K562 (cell line): ENCODE measurements around the gene MRPS35. TPM values are rescaled to one million over a fixed set of nuclear protein-coding genes. Genes with fewer than 3 reads are reported as not detected.
A peak's percentile ranks its signal among the peaks of the same experiment; 100 is the strongest.

Experiments used
- BACH1 ChIP-seq: fragments of 200-800 bp; sonication (Bioruptor generic); IDR thresholded peaks from 2 replicates; pipeline ENCODE4 v1.6.1; 2016; ENCODE audit warnings: missing genetic modification characterization, missing compliant biosample characterization
- BCL6 ChIP-seq: fragments of 250-450 bp; sonication (Bioruptor Pico); IDR thresholded peaks from 2 replicates; pipeline ENCODE4 v1.4.0; 2020
- CTCFL ChIP-seq: IDR thresholded peaks from 2 replicates; pipeline ENCODE4 v1.6.1; 2011; ENCODE audit warnings: borderline replicate concordance, low read depth, mild to moderate bottlenecking, moderate library complexity, low read length; ENCODE audit not compliant: insufficient read depth, poor library complexity, severe bottlenecking
- E2F8 ChIP-seq: fragments of 450-650 bp; IDR thresholded peaks from 2 replicates; pipeline ENCODE4 v1.7.1; 2018; ENCODE audit warnings: mild to moderate bottlenecking, low read depth; ENCODE audit not compliant: partially characterized antibody
- EZH2 ChIP-seq: IDR thresholded peaks from 2 replicates; pipeline ENCODE4 v1.6.1; 2012; ENCODE audit warnings: low read depth, mild to moderate bottlenecking, inconsistent platforms, low read length, borderline replicate concordance
- HDAC6 ChIP-seq: IDR thresholded peaks from 2 replicates; pipeline ENCODE4 v1.6.1; 2012; ENCODE audit warnings: low read depth, mild to moderate bottlenecking, control low read depth, inconsistent platforms, low read length, moderate library complexity
- HNRNPL ChIP-seq: fragments of 200-400 bp; formaldehyde crosslinking; IDR thresholded peaks from 2 replicates; pipeline ENCODE4 v1.6.1; 2017; ENCODE audit warnings: low read depth, mild to moderate bottlenecking, low read length
- HSF4 ChIP-seq: fragments of 250-450 bp; sonication (Bioruptor Pico); IDR thresholded peaks from 2 replicates; pipeline ENCODE4 v2.1.2; 2022; ENCODE audit warnings: mild to moderate bottlenecking, moderate library complexity, borderline replicate concordance
- ILK ChIP-seq: fragments of 450-650 bp; IDR thresholded peaks from 2 replicates; pipeline ENCODE4 v1.6.1; 2016; ENCODE audit warnings: missing genetic modification characterization, low read depth, mild to moderate bottlenecking, missing compliant biosample characterization, moderate library complexity, borderline replicate concordance
- NFE2L1 ChIP-seq: fragments of 450-650 bp; IDR thresholded peaks from 2 replicates; pipeline ENCODE4 v1.6.1; 2016; ENCODE audit warnings: missing genetic modification characterization, low read depth, mild to moderate bottlenecking, missing compliant biosample characterization, moderate library complexity, borderline replicate concordance
- POLR2H ChIP-seq: IDR thresholded peaks from 2 replicates; pipeline ENCODE4 v1.6.1; 2016; ENCODE audit warnings: missing genetic modification characterization, low read depth, mild to moderate bottlenecking, control low read depth, missing compliant biosample characterization, moderate library complexity
- RAD21 ChIP-seq, 2 experiments: fragments of 250-450 bp in 1 of 2; fragments of 450-650 bp in 1 of 2; sonication (Bioruptor Pico) in 1 of 2; formaldehyde crosslinking in 1 of 2; IDR thresholded peaks in 1 of 2; conservative IDR thresholded peaks in 1 of 2; 2 replicates each; pipeline versions ENCODE4 v1.4.0 to v1.8.0; 2020 to 2022; ENCODE audit warnings: mild to moderate bottlenecking in 2 of 2, moderate library complexity in 1 of 2
- SRSF9 ChIP-seq: fragments of 200-400 bp; formaldehyde crosslinking; IDR thresholded peaks from 2 replicates; pipeline ENCODE4 v1.6.1; 2017; ENCODE audit warnings: low read depth, low read length, borderline replicate concordance
- STAT5A ChIP-seq: IDR thresholded peaks from 2 replicates; pipeline ENCODE4 v1.6.1; 2012; ENCODE audit warnings: low read length, inconsistent platforms, borderline replicate concordance
- WHSC1 ChIP-seq: IDR thresholded peaks from one replicate; pipeline ENCODE4 v1.6.1; 2012; ENCODE audit warnings: low read length, control low read depth, inconsistent platforms
- ZHX1 ChIP-seq: fragments of 150-350 bp; conservative IDR thresholded peaks from 2 replicates; pipeline ENCODE4 v1.6.1; 2014; ENCODE audit warnings: low read length
- ZKSCAN3 ChIP-seq: fragments of 250-450 bp; sonication (Bioruptor Pico); IDR thresholded peaks from 2 replicates; pipeline ENCODE4 v1.4.0; 2020
- ZNF121 ChIP-seq: sonication (generic); formaldehyde crosslinking; conservative IDR thresholded peaks from 2 replicates; pipeline ENCODE4 v1.8.0; 2022; ENCODE audit warnings: missing genetic modification reagents
- ZNF212 ChIP-seq: fragments of 450-650 bp; formaldehyde crosslinking; IDR thresholded peaks from 2 replicates; pipeline ENCODE4 v1.4.0; 2020; ENCODE audit warnings: mild to moderate bottlenecking
- ZNF316 ChIP-seq: fragments of 450-650 bp; IDR thresholded peaks from 2 replicates; pipeline ENCODE4 v1.6.1; 2016
- ZNF511 ChIP-seq: sonication (generic); formaldehyde crosslinking; IDR thresholded peaks from 2 replicates; pipeline ENCODE4 v1.8.0; 2022; ENCODE audit warnings: mild to moderate bottlenecking, missing genetic modification reagents
- polyA plus RNA-seq, 8 experiments: library from polyadenylated mRNA; depleted of rRNA in 4 of 8; stranded (reverse) in 5 of 8; unstranded in 3 of 8; fragments of >200 nt; fragmentation: Nextera tagmentation in 2 of 8; fragmentation: Illumina TruSeq in 1 of 8; extraction: Ambion mirVana in 2 of 8; extraction: Trizol in 1 of 8; gene quantifications; 2 replicates each; pipeline versions ENCODE4 v1.2.1 to v1.2.3, GENCODE V29; 2011 to 2014; ENCODE audit warnings: inconsistent platforms in 1 of 8, missing spikeins in 1 of 8
- total RNA-seq, 7 experiments: library from RNA; depleted of rRNA in 6 of 7; stranded (reverse); fragments of >200 nt in 6 of 7; fragmentation: Illumina TruSeq in 2 of 7; extraction: Trizol in 2 of 7; gene quantifications; 2 replicates each; pipeline versions ENCODE4 v1.2.1 to v1.2.3, GENCODE V29; 2011 to 2021; ENCODE audit warnings: low replicate concordance in 1 of 7

MRPS35 gene
- total and polyA plus RNA-seq, 9 of the 15 experiments (the other 6 are each of a cell fraction or from before 2014, with no cell fraction given): 79.0 to 183 (median 114) TPM

- TF ChIP-seq BCL6 (CRISPR knock-in tag) (no peak), WHSC1 (no peak), SRSF9 (no peak), POLR2H (tag) (no peak), ZHX1 (no peak), BACH1 (tag) (peak; percentile 59; the same call in 1 of the 2 replicates), E2F8 (no peak), ZKSCAN3 (CRISPR knock-in tag) (no peak), STAT5A (no peak), HDAC6 (no peak), RAD21 (CRISPR knock-in tag; conservative IDR thresholded peaks at IDR 0.05 in 1 of 2, IDR thresholded peaks at IDR 0.05 in 1 of 2) (no peak), EZH2 (no peak), NFE2L1 (tag) (peak; percentile 73), ZNF121 (no peak), CTCFL (no peak), ILK (tag) (no peak), HSF4 (no peak), ZNF511 (no peak), HNRNPL (no peak), ZNF212 (CRISPR knock-in tag) (no peak), ZNF316 (peak; percentile 92)
Observed at GRCh38 chr12:27751386-27752047, 40.9 kb downstream of the MRPS35 start (continued).
